Measurements from ENCODE around the gene ARHGEF28. TPM values are rescaled to one million over a fixed set of nuclear protein-coding genes. Genes with fewer than 3 reads are reported as not detected.
A peak's percentile ranks its signal among the peaks of the same experiment; 100 is the strongest.

The ARHGEF28 gene
- total RNA-seq, 2 experiments from 2014 or later = not detected

DNA sequence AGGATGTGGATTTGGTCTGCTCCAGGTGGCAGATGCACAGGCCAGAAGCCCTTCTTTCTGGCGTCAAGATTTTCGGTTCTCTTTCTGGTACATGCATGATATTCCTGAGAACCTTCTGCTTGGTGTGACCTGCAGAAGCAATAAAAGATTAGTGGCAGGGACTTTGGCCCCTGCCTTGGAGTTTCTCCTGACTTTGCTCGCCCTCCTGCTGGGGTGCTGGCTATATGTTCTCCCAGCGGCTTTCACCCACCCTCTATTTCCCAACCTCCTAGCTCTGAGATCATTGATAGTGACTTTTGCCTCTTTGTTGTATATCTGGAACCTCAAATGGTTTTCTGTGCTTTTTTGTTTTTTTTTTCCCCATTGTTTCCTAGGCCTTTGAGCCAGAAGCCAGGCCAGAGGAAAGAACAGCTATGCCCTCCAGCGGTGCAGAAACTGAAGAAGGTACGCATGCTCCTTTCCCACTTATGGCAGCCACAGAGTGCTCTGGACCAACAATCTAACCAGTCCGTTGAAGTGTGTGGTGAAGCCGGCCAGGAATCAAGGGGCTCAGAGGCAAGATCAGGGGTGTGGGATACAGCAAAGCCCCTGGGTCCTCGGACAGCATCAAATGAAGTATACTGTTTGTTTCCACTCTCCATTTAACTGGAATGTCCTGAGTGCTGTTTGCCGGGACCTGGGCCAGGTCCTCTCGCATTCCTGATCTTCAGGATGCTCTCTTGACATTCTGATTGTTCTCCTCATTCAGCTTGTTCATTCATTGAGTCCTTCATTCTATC, 154.5 kb downstream of the ARHGEF28 start:
- ChIA-PET CTCF (no interaction called here), POLR2A (no interaction called here)
- no peaks in the 10 kb centered on the region for H3K4me1 Mint-ChIP-seq
- no peak overlapping the region for H3K27ac Mint-ChIP-seq
- no peaks in the 10 kb centered on the region for H3K36me3 Mint-ChIP-seq (ENCODE audit: low read depth)
- H3K9me3 Mint-ChIP-seq = no peaks in the 10 kb centered on the region
- no peak for DNase-seq
- H3K4me3 Mint-ChIP-seq = no peak overlapping the region
- H3K27me3 Mint-ChIP-seq = peaks cover 3% of the 10 kb centered on the region

DNA sequence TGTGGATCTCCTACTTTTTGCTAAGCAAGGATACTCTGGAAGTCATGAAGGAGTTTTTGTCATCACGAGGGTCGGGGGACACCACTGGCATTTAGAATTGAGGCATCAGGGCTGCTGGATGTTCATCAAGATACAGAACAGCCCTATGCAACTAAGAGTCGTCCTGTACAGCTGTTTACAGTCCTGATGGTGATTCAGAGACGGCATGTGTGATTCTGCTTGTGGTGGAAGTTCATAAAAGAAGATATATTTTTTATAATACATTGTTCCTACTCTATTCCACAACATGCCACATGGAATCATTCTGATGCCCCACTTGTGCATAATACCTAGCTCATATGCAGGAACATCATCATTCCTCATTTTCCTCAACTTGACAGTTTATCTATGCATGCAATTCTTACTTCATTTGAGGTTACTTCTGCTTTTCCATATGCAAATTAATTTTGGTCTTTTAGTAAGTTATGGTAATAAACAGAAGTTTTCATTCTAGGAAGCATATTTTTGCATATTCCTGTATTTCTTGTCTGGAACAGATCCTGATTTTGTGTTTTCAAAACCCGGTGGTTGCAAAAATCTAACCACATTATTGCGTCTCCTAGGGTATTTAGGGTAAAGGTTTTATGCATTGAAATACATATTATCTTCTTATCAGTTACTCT, 155.2 kb downstream of the ARHGEF28 start:
- no peak for DNase-seq
- Mint-ChIP-seq H3K9me3 (no peaks in the 10 kb centered on the region), H3K27me3 (peaks cover 5% of the 10 kb centered on the region), H3K4me3 (no peak overlapping the region), H3K27ac (no peak overlapping the region), H3K4me1 (no peaks in the 10 kb centered on the region), H3K36me3 (ENCODE audit: low read depth) (no peaks in the 10 kb centered on the region)
- CTCF ChIA-PET = no interaction called here
- POLR2A ChIA-PET = no interaction called here

DNA sequence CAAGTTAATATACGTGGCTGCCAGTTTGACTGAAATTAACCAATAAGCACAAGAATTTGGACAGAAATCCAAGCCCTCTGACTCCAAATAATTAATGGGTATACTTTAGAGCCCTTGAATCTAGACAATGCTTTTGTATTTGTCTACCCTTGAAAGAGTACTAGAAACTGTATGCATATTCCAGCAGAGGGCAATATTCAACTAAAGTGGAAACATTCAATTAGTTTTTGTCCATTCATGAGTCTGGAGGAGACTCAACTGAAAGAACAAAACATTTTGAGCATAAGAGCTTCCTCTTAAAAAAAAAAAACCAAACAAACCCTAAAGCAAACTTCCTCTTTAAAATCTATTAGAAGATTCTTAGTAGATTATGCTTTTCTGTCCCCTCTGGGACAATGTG, 157.8 kb downstream of the ARHGEF28 start:
- ChIA-PET CTCF (no interaction called here), POLR2A (no interaction called here)
- Mint-ChIP-seq H3K4me3 (no peak overlapping the region), H3K9me3 (no peaks in the 10 kb centered on the region), H3K36me3 (ENCODE audit: low read depth) (no peaks in the 10 kb centered on the region), H3K27ac (no peak overlapping the region), H3K4me1 (no peaks in the 10 kb centered on the region), H3K27me3 (peaks cover 8% of the 10 kb centered on the region)
- DNase-seq = no peak

DNA sequence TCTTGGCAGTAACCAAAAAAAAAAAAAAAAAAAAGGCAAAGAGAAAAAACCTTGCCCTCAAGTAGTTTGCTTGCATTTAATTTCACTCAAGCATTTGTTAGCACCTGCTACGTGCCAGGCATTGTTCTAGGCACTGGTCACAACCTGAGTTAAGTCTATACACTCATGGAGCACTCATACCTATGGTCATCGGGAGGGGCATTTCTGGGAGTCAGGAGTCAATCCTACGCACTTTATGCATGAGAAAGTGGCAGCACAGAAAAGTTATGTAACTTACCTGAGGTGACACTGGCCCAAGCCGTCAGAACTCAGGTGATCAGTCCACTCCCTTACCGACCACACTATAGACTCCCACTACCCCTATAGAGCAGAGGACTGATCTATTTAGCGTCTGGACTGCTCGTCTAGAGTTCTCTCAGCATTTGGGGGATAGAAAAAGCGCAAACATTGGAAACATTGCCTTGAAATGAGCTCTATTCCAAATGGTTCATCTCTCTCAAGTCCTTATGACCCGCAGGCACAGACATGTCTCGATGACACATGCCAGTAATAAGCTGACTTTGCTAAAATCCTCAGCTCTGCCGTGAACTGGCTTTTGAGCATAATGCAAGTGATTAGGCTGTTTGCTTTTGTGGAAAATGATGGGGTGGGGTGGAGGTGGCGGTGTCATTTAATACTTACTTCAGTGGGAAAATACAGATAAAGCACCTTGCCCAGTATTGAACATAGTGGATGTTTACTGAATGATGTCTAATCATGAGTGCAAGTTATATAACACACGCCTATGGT, 160.2 kb downstream of the ARHGEF28 start:
- peaks cover 17% of the 10 kb centered on the region for H3K27me3 Mint-ChIP-seq
- no peak overlapping the region for H3K27ac Mint-ChIP-seq
- POLR2A ChIA-PET = no interaction called here
- CTCF ChIA-PET = no interaction called here
- no peak overlapping the region for H3K4me3 Mint-ChIP-seq
- no peaks in the 10 kb centered on the region for H3K9me3 Mint-ChIP-seq
- no peak for DNase-seq
- H3K4me1 Mint-ChIP-seq = no peaks in the 10 kb centered on the region
- no peaks in the 10 kb centered on the region for H3K36me3 Mint-ChIP-seq (ENCODE audit: low read depth)

DNA sequence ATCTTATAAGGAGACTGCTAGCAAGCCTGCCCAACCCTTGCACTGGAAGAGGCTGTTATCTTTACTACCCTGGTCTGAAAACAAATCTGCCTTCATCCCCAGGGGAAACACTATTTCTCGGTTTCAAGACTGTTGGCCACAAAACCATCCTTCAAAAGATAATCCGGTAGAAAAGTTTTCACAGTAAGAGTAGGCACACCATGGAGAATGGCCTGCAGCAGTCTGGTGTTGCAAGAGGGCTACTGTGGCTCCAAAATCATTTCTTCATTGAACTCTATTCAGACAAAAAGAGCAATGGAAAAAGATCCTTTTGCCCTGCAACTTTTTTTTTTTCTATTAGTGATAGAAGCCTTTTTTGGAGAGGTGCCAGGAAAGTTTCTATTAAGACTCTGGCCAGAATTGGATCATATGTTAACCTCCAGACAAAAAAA, 163.9 kb downstream of the ARHGEF28 start:
- no peak overlapping the region for H3K4me3 Mint-ChIP-seq
- no peaks in the 10 kb centered on the region for H3K36me3 Mint-ChIP-seq (ENCODE audit: low read depth)
- H3K27ac Mint-ChIP-seq = no peak overlapping the region
- peaks cover 23% of the 10 kb centered on the region for H3K27me3 Mint-ChIP-seq
- ChIA-PET POLR2A (no interaction called here), CTCF (no interaction called here)
- DNase-seq = no peak
- no peaks in the 10 kb centered on the region for H3K9me3 Mint-ChIP-seq
- H3K4me1 Mint-ChIP-seq = no peaks in the 10 kb centered on the region

DNA sequence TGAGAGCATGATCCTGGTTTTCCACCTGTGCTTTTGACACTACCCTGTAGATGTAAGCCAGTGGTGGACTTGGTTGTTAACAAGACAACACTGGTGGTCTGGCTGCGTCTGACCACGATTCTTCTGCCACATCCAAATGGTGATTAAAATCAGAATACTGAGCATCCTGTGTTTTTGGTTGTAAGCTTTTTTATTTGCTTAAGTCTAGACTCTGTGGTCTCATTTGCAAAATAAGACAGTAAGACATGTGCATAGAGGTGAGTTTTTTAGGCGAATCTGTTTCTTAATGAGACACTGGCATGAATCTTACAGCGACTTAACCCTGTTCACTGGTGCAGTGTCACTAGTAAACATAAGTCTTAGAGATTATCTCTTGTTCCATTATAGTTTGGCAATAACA, 165.4 kb downstream of the ARHGEF28 start:
- ChIA-PET POLR2A (no interaction called here), CTCF (no interaction called here)
- no peaks in the 10 kb centered on the region for H3K9me3 Mint-ChIP-seq
- no peaks in the 10 kb centered on the region for H3K4me1 Mint-ChIP-seq
- H3K36me3 Mint-ChIP-seq (ENCODE audit: low read depth) = no peaks in the 10 kb centered on the region
- DNase-seq = no peak
- H3K27me3 Mint-ChIP-seq = peaks cover 28% of the 10 kb centered on the region
- no peak overlapping the region for H3K4me3 Mint-ChIP-seq
- no peak overlapping the region for H3K27ac Mint-ChIP-seq

DNA sequence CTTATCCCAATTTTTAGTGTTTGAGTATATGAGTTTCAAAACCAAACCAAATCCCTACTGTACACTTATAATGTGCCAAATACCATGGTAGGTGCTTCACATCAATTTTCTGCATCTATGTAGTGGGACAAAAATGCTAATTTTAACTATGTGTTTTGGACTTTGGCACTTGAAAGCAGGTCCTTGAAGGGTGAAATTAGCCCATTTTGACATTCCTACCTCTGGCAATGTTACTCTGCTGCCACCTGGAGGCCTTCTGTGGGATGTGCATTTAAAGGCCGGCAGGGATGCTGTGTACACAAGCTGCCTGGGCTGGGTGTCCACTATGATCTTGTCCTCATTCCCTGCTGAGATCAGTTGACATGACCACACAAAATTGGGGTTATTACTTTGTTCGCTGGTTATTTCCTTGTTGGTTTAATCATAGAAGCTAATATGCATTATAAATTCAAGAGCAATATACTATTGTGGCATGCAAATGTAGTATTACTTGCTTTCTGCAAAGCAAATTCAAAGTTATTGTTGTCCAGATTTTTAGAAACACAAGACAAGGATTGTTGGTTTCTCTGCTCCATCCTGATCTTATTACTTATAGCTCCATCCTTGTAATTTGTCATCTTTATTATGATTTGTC, 166.8 kb downstream of the ARHGEF28 start:
- peaks cover 28% of the 10 kb centered on the region for H3K27me3 Mint-ChIP-seq
- POLR2A ChIA-PET = no interaction called here
- no peaks in the 10 kb centered on the region for H3K4me1 Mint-ChIP-seq
- no peaks in the 10 kb centered on the region for H3K36me3 Mint-ChIP-seq (ENCODE audit: low read depth)
- H3K9me3 Mint-ChIP-seq = no peaks in the 10 kb centered on the region
- no peak overlapping the region for H3K27ac Mint-ChIP-seq
- no peak overlapping the region for H3K4me3 Mint-ChIP-seq
- peak; percentile 68 for DNase-seq
- CTCF ChIA-PET = interaction anchor here (0.5 to 1.6 kb wide), 3 partner anchors 202 to 269 kb away, joined by 4 to 7 read pairs (median 6); no protein-coding TSS in a partner anchor

DNA sequence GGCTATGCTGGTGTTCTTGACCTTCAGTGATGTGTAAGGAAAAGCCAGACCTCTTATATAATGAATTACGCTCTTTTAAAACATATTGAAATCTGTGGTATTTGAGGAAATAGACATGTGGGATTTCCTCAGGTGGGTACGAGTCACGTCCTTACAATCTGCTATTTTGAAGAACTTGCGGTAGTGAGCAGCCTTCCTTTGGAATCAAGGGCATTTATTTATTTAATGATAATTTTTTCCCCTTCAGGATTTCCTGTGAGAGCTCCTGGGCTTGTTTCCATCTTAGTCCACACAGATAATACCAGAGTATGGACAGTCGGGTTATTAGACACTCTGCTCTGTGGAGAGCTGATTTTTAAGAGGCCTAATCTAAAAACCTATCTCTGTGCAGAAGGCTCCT, 167.9 kb downstream of the ARHGEF28 start:
- CTCF ChIA-PET = interaction anchor here (1.6 kb wide), 1 partner anchor 203 kb away, joined by 7 read pairs; no protein-coding TSS in a partner anchor
- DNase-seq = no peak
- peaks cover 32% of the 10 kb centered on the region for H3K27me3 Mint-ChIP-seq
- POLR2A ChIA-PET = no interaction called here
- H3K4me1 Mint-ChIP-seq = no peaks in the 10 kb centered on the region
- H3K4me3 Mint-ChIP-seq = no peak overlapping the region
- H3K9me3 Mint-ChIP-seq = no peaks in the 10 kb centered on the region
- no peaks in the 10 kb centered on the region for H3K36me3 Mint-ChIP-seq (ENCODE audit: low read depth)
- H3K27ac Mint-ChIP-seq = no peak overlapping the region

DNA sequence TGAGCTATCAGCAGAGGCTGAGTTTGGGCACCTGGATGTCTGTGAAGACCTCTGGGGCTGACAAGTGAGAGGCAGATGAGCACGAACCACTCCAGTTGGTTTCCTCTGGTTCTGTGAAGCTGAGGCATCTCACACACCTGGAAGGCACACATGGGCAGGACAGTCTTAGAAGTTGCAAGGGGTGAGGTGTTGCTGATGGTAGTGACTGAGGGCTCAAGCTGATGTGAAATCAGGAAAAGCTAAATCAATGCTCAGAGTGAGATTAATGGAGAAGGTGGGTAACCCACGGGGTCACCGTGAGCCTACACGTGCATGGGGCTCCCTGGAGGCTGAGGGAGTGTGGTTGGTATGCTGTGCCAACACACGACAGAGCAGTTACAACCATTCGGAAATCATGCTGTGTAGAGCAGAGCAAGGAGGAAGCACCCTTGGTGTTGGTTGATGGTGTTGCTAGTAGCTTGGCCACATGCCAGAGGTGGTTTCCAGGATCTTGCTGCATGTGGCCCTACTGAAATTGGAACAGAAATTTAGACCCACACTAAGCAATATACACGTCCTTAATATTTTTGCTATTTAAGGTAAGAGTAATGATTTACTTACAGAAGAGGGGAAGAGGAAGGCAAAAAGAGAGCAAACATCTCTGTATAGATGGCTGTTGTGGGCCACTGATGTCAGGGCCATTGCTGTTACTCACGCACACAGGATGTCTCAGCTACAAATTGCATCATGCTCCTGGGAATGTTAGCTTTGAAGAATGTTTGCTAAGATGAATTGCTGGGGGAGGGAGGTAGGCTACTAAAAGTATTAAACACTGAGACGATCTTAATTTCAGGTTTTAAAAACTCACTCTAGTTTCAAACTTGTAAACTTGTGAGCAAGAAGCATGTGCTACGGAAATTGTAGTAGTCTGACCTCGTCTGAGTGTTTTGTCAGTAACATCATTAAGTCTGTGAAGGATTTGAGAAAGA, 170.5 kb downstream of the ARHGEF28 start:
- ChIA-PET CTCF (interaction anchor here (0.9 to 1.4 kb wide), 2 partner anchors 156 to 205 kb away, joined by 3 to 4 read pairs; no protein-coding TSS in a partner anchor), POLR2A (interaction anchor here (0.6 kb wide), 1 partner anchor 201 kb away, joined by 3 read pairs; no protein-coding TSS in a partner anchor)
- peaks cover 30% of the 10 kb centered on the region for H3K27me3 Mint-ChIP-seq
- no peaks in the 10 kb centered on the region for H3K9me3 Mint-ChIP-seq
- H3K4me3 Mint-ChIP-seq = no peak overlapping the region
- no peaks in the 10 kb centered on the region for H3K4me1 Mint-ChIP-seq
- DNase-seq = no peak
- H3K36me3 Mint-ChIP-seq (ENCODE audit: low read depth) = no peaks in the 10 kb centered on the region
- H3K27ac Mint-ChIP-seq = no peak overlapping the region

DNA sequence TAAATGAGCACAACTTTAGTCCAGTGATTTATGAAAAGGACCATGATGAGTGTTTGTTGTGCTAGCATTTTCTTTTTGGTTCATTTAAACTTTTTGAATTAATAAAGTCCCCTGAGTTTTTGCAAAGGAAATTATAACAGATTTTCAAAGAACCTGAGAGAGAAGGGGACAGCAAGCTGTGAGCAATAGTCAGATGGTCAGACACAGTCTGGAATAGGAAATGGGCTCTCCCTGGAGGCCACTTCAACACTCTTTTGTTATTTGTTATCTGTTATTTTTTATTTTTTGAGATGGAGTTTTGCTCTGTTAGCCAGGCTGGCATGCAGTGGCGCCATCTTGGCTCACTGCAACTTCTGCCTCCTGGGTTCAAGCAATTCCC, 171.1 kb downstream of the ARHGEF28 start:
- Mint-ChIP-seq H3K36me3 (ENCODE audit: low read depth) (no peaks in the 10 kb centered on the region), H3K27me3 (peaks cover 28% of the 10 kb centered on the region), H3K4me3 (no peak overlapping the region), H3K9me3 (no peaks in the 10 kb centered on the region), H3K27ac (no peak overlapping the region), H3K4me1 (no peaks in the 10 kb centered on the region)
- CTCF ChIA-PET = no interaction called here
- no peak for DNase-seq
- POLR2A ChIA-PET = no interaction called here

DNA sequence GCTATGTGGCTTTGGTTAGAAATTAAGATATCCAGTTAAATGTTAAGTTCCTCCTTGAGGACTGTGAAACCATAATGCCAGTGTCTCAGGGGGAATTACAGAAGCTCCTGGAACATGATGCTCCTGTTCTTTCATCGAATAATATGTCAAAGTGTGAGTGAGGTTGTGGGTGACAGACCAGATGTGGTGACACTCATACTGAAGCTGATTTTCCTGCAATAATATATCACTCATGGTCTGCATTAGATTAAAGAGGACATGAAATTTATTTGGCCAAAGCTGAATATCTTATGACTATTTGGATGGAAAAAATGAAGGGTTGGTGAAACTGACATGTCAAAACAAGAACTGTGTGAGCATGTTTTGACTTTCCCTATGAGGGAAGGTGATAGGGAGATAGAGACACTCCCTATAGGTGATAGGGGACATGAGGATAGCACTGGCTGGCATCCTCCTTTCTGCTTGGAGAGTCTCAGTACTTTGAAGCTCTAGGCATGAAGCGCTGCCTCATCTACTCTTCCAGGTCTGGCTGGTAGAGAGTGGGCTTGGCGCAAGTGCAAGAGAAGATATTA, 173.5 kb downstream of the ARHGEF28 start:
- POLR2A ChIA-PET = no interaction called here
- H3K27ac Mint-ChIP-seq = no peak overlapping the region
- H3K4me1 Mint-ChIP-seq = no peaks in the 10 kb centered on the region

DNA sequence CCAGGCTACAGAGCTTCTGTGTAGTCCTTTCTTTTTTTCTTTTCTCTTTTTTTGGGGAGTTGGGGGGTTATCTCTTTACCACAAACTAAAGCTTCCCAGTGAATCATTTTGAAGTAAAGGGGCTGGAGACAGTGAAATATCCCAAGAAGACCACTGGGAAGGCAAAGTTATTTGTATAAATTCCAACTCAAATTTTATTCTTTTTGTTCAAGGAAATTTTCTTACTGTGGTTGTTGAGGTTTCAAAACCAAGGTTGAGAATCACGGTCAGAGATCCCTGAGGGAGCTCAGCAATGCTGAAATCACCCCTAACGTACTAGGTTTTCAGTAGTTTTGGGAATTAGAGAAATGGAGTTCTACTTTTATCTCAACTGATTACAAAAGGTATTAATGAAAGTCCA, 175.7 kb downstream of the ARHGEF28 start:
- Mint-ChIP-seq H3K27me3 (peaks cover 23% of the 10 kb centered on the region), H3K36me3 (ENCODE audit: low read depth) (no peaks in the 10 kb centered on the region), H3K4me3 (no peak overlapping the region), H3K27ac (no peak overlapping the region), H3K4me1 (no peaks in the 10 kb centered on the region), H3K9me3 (no peaks in the 10 kb centered on the region)
- DNase-seq = no peak
- ChIA-PET CTCF (no interaction called here), POLR2A (no interaction called here)

More for the DNA sequence above, 173.5 kb downstream of the ARHGEF28 start:
- no peaks in the 10 kb centered on the region for H3K9me3 Mint-ChIP-seq
- no peak for DNase-seq
- no peak overlapping the region for H3K4me3 Mint-ChIP-seq
- no peaks in the 10 kb centered on the region for H3K36me3 Mint-ChIP-seq (ENCODE audit: low read depth)
- H3K27me3 Mint-ChIP-seq = peaks cover 26% of the 10 kb centered on the region
- CTCF ChIA-PET = no interaction called here

Measured in activated CD4-positive, alpha-beta T cell treated with anti-CD3 and anti-CD28 coated beads, Interleukin-2, amount 10 ng/mL, durations not matched to agents 7 days and 5 days (primary cell).